HG03045 (cell line): ENCODE results near the gene MRPS10.
"Not testable (repeated sequence)": the region's sequence is repeated elsewhere in the genome, so short reads cannot be mapped to it uniquely, and the experiment has no call there.

Source experiments
- ATAC-seq: cut with Tn5 transposase; IDR thresholded peaks from one replicate; pipeline ENCODE4 v1.9.1; 2021; ENCODE audit warnings: mild to moderate bottlenecking, moderate library complexity; ENCODE audit not compliant: unreplicated experiment

The MRPS10 gene

DNA sequence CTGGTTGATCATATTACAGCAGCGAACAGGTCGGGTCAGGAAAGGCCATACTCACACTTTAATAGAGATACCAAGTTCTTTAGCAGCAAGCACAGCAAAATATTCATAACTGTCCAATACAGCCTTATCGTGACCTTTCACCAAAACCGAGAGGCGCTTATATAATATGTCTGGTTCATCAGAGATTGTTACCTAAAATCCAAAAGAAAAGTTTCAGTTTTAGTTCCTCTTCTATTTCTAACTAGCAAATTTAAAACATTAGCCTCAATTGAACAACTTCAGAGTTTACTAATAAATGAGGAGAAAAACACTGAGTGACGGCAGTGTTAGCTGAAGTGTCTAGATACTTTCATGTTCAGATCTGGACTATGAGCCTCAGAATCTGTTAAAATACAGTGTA, 5.9 kb downstream of the MRPS10 start:
- ATAC-seq: no peak

DNA sequence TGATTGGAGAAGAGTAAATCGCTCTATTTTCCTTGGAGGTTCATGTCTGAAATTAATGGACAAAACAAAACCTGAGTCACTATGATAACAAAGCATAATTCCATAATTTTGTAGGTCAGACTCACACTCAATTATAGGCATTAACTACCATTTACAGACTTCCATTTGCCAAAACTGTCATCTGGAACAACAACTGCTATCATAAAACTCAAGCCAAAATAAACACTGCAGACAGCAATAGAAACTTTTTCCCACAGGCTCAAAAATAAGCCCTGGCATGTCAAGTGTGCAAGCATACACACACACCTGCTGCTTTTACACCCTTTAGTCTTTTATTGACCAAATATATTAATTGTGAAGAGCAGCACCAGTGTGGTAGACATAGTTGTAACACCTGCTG, 7.1 kb downstream of the MRPS10 start:
- ATAC-seq: no peak

DNA sequence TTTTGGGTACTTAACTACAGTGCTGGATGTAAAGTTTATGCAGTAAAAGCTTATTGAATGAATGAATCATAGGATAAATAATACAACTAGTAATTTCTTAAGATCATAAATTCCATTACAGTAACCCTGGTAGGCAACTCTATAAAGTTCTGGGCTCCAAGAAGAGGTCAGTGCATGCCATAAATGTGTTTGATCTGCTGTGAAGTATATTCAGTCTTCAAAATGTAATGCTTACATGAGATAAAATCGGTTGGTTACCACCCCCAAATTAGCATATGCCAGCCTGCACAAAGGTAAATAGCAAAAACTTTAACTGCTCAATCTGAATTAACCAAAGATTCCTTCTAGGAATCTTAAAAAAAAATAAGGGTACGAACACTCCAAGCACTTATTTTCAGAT, 10.1 kb downstream of the MRPS10 start:
- not testable (repeated sequence) for ATAC-seq

DNA sequence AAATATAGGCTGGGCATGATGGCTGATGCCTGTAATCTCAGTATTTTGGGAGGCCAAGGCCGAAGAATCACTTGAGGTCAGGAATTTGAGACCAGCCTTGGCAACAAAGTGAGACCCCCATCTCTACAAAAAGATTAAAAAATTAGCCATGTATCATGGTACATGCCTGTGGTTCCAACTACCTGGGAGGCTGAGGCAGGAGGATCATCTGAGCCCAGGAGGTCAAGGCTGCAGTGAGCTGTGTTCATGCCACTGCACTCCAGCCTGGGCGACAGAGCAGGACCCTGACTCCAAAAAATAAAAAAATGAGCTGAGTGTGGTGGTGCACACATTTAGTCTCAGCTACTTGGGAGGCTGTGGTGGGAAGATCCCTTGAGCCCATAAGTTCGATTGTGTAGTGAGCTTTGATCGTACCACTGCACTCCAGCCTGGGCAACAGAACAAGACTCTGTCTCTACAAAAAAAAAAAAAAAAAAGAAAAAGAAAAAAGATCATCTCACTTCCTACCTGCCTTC, 12.8 kb downstream of the MRPS10 start:
- no peak for ATAC-seq

DNA sequence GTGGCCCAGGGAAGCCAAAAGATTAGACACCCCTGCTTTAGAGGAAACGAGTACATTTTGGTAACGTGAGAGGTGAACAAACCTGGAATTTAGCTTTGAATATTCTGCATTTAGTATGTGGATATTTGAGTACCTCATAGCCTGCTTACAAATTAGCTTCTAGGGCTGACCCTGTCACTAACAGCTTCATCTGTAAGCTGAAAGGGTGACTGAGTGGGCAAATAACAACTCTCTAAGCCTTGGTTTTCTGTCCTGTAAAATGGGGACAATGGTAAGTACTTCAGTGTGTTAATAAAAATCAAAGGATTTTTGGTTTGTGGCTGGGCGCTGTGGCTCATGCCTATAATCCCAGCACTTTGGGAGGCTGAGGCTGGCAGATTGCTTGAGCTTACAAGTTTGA, 14.5 kb downstream of the MRPS10 start:
- no peak for ATAC-seq

DNA sequence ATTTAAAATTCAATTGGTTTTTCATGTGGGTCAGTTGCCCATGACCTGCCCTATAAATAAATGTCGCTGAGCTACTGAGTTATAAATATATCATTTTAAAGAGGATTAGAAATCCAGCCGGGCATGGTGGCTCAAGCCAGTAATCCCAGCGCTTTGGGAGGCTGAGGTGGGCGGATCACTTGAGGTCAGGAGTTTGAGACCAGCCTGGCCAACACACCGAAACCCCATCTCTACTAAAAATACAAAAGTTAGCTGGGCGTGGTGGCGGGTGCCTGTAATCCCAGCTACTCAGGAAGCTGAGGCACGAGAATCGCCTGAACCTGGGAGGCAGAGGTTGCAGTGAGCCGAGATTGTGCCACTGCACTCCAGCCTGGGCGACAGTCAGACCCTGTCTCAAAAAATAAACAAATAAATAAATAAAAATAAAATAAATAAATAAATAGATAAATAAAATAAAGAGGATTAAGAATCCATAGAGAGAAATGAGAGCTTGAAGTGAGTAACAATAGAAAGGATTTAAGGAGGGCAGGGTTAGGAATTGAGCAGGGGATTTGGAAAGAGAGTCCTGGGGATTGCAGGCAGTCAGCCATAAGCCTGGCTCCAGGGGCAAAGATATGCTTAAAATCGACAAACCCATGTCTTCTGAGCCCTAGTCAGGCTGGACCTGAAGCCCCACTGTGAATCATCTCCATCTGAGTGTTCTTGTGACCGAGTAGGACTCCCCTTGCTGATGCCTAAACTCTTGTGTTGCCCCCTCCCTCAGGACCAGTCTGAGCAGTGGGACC, 15.3 kb downstream of the MRPS10 start:
- ATAC-seq: not testable (repeated sequence)

DNA sequence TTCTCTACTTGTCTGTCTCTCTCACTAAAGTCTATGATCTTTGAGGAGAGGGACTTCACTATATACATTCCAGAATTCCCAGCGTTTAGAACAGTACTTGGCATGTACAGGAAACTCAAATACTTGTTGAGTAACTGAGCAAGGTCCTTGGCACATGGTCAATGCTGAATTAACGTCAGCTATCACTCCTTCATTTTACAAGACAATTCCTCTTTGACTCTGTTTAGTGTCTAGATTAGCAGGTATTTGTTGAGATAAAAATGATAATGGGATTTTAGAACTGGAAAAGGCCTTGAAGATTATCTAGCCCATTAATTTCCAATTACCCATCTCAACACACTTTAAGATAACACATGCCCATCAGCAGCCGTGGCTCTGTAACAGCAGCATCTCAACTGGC, 16.3 kb downstream of the MRPS10 start:
- no peak for ATAC-seq

DNA sequence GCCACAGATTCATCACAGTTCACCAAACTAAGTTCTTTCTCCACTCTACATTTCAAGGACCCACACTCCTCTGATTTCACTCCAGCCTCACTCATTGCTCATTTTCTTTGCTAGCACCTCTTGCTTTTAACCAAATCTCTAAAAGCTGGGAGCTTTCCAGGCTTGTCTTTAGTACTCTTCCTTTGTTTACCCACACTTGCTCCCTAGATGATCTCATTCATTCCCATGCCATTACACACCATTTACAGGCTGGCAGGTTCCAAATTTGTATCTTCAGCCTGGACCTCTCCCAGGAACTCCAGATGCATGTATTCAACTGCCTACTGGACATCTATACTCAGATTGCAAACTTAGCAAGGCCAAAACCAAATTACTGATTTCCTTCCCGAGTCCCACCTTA, 17.6 kb downstream of the MRPS10 start:
- ATAC-seq: no peak

DNA sequence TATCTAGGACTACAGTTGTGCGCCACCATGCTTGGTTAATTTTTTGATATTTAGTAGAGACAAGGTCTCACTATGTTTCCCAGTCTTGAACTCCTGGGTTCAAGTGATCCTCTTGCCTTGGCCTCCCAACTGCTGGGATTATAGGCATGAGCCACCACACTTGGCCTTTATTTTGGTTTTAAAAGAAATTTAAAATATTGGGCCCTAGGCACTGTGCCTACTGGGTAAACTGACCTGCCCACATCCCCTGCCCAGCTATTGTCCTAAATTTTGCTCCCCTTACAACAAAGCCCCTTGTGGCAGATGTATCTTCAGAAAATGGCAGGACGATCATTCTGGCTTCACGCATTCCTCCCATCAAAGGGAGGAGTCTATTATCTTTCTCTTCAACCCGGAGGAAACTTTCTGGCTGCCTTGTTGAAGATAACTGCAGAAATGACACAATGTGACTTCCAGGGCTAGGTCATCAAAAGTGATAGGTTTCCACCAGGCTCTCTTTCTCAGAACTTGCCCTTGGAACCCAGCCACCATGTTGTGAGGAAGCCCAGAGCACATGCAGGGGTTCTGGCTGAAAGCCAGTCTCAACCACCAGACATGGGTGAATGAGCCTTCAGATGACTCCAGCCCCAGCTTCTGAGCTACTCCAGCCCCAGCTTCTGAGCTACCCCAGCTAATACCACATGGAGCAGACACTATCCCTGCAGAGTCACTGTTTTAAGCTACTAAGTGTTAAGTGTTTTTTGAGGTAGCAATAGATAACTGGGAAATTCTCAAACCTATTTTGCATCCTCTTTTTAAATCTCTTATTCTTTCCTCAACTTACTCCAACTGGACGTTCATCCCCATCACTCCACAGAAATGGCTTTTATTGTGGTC, 18.3 kb downstream of the MRPS10 start:
- no peak for ATAC-seq

DNA sequence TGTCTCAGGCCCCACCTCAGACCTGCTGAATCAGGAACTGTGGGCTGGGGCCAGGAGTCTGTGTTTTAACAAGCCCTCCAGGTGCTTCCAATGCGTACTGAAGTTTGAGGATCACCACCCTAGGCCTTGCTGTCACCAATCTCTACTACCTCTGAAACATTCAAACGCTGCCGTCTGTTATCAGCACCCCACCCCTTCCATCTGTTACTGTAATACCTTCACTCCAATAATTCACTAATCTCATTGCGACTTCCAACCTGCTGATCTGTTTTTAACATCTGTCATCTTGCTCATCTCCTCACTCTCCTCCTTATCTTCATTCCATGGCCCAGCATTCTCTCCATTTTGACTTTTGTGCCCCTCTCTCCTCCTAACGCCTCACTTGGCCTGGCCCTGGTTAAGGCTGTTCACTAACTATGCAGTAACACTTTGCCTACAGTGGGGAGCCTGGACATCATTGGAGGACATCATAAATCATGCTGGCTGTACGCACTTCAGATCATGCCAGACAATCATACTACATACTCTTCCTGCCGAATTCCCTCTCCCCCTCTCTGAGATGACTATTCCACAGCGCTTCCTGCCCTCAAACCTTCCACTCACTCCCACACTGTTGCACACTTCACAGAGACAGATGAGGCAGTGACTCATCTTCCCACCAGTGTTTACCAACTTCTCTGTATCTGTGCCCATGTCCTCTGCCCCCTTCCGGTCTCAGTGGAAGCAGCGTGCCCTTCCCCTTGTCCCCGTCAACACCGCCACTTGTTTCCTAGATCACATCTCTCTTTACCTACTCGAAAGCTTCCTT, 19.9 kb downstream of the MRPS10 start:
- no peak for ATAC-seq

DNA sequence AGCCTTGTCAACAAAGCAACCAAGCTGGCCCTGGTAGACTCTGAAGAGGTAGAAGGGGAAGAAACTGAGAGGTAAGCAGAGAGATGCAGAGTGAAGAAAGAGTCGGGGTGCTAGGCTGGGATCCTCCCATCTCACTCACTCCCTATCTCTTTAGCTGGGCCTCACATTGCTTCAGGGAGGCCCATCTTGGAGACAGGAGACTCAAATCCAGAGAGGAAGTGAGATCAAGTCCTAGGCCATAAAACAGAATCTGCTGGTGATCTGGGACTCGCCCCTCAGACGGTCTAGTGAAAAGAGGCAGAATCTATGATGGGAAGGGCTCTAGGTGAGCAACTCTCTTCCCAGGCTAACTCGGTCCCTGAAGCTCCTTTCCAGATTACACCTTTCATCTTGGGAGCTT, 22.2 kb downstream of the MRPS10 start:
- ATAC-seq: no peak

DNA sequence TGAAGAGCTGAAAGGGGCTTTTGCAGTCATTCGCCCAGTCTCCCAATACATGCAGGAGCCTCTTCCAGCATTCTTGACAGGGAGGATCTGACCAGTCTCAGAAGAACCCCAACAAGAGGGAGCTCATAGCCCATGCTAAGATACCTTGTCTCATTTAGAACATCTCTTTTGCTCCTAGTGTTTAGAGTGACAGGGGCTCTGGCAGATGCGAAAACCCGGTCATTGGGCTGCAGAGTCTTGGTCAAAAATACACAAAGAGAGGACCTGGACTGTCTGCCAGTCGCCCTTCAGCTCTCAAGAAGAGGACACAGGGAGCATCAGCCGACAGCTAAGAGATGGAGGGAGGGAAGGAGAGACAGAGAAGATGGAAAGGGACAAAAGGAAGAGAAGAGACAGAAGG, 23.6 kb downstream of the MRPS10 start:
- ATAC-seq: no peak

DNA sequence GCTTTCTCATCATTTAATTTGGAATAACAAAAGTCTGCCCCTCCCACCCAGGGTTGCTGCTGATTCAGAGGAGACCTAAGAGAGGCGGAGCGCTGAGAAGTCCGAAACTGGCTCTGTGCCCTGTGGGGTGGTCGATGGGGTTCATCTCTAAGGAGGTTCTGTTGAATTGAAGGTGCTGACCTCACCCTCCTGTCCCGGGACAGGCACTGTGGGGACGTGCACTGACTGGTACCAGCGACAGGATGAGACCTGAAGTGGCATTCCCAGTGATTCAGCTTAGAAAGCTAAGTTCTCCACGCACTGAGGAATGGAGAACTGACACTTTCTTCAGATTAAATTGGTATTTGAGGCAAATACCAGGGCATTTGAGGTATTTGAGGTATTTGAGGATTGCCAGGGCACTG, 24.2 kb downstream of the MRPS10 start:
- no peak for ATAC-seq

DNA sequence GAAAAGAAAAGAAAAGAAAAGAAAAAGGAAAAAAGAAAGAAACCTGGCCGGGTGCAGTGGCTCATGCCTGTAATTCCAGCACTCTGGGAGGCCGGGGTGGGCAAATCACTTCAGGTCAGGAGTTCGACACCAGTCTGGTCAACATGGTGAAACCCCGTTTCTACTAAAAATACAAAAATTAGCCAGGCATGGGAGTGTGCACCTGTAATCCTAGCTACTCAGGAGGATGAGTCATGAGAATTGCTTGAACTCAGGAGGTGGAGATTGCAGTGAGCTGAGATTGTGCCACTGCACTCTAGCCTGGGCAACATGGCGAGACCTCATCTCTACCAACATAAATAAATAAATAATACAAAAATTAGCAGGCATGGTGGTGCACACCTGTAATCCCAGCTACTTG, 25.3 kb downstream of the MRPS10 start:
- not testable (repeated sequence) for ATAC-seq

DNA sequence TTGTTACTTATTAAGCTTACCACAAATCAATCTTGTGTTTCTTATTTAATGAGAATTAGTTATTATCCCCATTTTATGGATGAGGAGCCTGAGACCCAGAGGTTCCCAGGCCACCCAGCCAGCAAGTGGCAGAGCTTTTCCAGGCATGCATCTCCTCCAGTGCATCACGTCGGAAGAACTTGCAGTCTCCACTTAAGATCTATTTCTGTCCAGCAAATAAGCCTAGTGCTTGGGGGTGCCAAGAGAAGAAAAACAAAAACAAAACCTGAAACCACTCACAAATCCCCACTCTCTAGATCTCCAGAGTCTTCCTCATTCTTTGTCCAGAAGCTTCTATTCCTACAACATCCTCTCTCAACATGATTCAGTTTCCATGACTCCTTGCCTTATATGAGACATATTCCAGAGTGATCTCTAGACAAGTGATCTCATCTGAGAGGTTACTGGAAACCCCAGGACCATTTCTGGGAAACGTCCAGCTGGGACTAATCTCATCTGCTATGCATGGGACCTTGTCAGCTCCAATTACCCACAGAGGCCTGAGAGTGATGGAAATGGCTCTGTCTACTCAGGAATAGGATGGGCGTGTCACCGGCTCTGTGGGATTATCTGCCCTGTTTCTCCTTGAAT, 27.0 kb downstream of the MRPS10 start:
- no peak for ATAC-seq

DNA sequence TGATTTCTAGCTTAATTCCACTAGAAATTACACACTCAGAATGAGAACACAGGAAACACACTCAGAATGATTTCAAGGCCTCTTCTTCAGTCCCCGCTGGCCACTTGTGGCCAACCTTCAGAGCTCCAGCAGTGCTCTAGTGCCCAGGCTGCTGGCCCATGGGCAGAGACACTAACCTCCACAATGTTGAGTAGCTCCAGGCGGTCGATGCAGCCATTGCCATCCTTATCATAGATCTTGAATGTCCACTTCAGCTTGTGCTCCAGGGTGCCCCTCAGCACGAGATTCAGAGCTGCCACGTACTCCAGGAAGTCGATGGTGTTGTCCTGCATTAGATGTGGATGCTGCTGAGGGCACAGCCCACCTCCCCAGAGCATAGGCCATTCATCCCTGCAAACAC, 29.3 kb downstream of the MRPS10 start:
- no peak for ATAC-seq

DNA sequence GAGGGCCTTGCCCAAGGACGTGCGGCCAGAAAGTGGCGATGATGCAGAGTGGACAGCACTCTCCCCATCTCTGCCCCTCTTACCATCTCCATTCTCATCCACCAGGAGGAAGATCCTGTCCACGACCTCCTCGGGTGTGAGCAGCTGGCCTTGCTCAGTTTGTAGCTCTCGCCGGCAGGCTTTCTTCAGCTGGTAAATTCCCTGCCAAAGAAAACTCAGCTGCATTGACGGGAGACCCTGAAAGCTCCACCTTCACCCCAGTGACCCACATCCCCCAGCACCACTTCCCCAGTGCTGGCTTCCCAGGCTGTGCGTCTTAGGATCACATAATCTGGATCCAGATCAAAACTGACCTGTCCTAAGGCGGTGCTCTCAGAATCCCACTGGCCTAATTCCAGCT, 32.1 kb downstream of the MRPS10 start:
- no peak for ATAC-seq

DNA sequence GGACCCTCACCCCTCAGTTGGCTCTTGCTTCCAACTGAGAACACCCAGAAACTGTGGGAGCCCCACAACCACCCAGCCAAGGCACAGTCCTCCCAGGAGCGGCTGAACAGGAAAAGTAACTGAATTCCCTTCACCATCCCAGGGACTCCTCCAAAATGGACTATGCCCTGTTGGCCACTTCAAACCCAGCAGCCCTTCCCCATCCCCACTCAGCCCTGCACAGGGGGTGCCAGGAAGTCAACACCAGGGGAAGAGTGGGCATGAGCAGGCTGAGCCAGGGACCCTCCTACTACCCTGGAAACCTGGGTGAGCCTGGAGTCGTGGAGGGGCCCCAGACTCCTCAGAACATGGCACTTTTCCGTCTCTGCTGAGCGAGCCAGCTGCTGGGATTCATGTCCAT, 33.2 kb downstream of the MRPS10 start:
- ATAC-seq: no peak

DNA sequence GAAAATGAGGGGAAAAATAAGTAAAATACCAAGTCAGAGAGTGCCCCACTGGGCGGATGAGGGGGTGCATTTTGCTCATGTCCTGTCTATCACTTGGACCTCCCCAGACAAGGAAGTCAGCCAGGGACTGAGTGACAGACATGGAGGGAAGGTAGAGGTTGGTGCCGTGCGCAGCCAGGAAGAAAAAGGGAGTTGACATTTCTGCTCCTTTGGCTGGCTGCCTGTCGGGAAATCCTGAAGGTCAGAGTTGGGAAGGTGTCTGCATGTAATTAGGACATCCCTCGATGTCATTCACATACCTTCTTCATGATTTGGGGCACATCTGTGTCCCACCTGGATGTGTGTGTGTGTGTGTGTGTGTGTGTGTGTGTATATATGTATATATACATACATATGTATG, 35.6 kb downstream of the MRPS10 start:
- no peak for ATAC-seq

DNA sequence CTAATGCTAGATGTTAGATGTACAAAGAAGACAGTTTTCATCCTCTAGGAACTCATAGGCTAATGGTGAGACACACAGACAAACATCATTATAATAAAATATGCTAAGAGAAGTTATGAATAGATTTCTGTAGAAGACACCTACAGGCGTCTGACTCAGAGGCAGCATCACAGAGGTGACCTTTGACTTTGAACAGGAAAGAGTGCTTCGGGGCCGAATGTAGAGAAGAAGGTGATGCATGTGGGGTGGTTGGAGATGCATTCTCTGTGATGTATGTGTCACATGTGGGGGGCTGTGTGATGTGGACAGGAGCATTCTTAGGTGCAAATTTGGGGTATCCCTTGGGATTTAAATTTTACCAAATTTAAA, 37.7 kb downstream of the MRPS10 start:
- ATAC-seq: no peak
